ENCODE results near the gene TIMM22.

The TIMM22 gene

GRCh38 chr17:1022278-1023024, 25.5 kb downstream of the TIMM22 start:
- DNase-seq: no peak

DNA sequence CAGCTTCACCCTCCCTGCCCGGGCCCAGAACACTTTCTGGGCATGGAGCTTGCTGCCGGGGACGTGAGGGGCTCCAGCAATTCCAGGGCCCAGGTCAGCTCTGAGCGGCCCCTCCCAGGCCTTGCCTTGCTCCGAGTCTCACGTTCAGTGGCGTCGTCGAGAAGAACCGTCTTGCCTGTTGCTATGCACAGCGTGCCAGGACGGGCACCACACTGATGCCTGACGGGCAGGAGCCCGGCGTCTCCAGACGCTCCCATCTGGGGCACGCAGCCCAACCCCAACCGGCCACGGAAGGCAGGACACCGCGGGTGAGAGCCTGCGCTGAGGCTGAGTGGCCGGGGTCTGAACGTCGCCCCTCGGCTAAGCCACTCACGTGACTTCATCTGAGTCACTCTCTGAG, 27.1 kb downstream of the TIMM22 start:
- no peak for DNase-seq

DNA sequence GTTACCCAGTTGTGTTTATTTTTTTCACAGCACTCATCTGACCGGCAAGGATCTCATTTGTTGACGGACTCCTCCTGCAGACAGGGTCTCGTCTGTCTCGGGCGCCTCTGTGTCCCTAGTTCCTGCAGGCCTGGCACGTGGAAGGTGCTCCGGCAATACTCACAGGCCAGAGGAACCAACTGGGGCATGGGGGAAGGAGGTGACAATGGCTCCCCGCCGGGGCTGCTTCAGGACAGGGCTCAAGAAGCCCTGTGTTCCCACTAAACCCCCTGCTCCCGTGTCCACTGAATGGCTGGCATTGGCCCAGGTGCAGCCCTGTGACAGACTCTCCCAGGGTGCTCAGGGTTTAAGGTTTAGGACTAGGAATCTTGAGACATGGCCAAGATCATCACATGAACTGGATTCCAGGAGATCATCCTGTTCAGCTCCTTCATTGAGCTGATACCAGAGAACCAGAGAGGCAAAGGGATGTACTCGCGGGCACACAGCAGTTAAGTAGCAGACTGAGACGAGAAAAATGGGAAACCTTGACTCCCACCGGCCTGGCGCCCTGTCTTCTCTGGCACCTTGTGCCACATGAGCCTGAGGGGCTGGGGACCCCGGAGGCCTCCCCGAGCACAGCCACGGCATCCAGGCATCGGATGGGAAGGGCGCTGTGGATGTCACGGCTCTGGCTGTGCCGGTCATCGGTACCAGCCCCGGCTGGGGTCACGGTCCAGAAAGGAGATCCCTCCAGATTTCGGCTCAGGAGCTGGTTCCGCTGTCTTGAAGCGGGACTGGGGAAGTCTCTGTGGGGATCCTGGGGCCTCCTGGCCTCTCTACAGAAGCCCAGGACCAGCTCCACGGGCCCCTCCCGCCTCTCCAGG, 29.0 kb downstream of the TIMM22 start:
- no peak for DNase-seq

DNA sequence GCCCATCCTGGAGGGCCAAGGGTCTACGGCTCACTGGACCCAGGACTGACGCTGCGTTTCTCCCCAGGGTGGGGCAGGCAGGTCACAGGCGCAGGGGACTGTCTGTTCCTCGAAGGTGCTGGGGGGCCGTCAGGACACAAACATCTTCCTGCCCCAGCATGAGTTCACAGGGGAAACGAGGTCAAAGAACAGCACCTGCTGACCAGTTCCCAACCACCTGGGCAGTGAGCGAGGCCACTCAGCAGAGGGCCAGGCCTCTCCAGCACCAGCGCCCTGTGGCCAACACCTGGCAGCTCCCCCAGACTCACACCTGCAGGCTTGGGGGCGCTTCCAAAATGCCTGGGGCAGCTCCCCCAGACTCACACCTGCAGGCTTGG, 29.7 kb downstream of the TIMM22 start:
- no peak for DNase-seq

DNA sequence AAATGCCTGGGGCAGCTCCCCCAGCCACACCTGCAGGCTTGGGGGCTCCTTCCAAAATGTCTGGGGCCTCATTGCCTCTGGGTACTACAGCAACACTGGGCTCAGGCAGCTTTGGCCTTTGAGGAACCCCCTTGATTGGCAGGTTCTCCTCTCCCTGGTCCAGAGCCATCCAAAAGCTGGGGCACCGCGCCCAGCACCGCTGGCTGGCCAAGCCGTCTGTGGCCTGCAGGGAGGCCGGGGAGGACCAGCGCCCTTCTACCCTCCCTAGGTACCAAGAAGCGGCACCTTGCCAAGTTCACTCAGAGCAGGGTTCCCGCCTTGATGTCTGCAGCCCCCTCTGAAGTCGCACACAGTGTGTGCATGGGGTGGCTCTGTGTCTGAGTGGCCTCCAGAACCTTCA, 30.1 kb downstream of the TIMM22 start:
- DNase-seq: no peak

DNA sequence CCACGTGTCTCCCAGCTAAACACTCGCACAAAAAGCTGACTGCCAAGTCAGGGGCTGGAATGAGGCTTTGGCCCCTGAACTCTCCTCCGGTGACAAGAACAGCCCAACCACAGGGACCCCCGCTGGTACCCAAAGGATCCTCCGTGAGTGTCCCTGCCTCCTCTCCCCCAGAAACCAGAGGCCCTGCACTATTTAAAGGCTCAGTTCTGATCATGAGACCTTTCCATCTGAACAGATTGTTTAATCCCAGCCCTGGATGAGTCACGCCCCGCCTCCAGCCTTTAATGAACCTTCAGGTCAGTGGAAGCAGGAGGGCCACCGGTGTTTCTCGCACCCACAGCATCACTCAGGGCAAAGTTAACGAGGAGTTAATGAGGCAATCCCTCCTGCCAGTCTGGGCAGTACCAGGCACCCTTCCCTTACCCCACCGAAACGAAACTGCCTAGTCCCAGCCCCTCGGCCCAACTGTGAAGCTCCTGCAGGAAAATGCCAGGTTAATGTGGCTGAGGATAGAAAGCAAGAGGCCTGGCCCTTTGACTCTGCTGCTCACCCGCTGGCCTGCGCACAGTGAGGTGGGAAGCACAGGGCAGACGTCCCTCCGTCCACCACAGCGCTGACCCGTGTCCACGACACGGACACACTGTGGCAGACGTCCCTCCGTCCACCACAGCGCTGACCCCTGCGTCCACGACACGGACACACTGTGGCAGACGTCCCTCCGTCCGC, 32.4 kb downstream of the TIMM22 start:
- no peak for DNase-seq

DNA sequence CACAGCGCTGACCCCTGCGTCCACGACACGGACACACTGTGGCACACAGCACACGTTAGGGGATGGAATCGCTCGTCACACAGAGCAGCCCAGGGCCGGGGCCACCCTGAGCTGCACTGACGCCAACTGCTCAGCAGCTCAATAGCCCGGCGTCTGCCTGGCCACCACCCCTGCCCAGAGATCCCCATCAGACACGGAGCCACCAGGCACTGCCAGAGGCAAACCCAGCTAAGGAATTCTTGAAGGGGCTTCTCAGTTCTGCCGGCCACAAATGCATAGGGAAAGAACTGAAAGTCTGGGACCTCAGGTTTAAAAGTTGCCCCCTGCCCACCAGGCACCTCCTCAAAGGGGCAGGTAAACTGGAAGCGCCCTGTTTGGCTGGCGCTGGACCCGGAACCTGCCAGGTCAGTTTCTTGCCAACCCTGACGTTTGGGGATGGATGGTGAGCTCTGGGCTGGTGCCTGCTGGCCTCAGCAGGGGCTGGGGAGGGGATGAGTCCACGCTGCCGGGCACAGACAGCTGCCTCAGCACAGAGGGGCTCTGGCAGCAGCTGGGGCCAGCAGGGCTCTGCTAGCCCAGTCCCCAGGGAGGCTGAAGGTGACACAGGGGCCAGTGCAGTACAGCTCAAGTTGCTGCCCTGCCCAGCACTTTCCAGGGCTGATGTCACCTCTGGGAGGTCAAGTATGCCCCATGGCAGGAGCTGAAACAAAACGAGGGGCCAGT, 33.2 kb downstream of the TIMM22 start:
- no peak for DNase-seq

GRCh38 chr17:1030684-1031532, 34.0 kb downstream of the TIMM22 start:
- DNase-seq: no peak

GRCh38 chr17:1031711-1032110, 34.8 kb downstream of the TIMM22 start:
- no peak for DNase-seq

DNA sequence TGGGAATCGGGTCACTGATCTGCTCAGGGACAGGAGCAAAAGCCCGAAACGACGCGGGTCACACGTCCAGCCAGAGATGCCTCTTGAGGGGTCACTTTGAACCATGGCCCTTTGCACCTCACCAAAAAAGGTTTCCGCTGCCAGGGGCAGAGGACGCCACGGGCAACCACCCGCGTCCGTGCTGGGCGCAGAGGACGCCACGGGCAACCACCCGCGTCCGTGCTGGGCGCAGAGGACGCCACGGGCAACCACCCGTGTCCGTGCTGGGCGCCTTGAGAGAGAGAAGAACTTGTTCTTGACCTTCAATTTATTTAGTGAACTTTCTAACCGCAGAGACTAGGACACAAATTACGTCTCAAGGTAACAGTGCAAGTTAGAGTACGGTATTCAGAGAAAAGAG, 35.5 kb downstream of the TIMM22 start:
- DNase-seq: no peak

DNA sequence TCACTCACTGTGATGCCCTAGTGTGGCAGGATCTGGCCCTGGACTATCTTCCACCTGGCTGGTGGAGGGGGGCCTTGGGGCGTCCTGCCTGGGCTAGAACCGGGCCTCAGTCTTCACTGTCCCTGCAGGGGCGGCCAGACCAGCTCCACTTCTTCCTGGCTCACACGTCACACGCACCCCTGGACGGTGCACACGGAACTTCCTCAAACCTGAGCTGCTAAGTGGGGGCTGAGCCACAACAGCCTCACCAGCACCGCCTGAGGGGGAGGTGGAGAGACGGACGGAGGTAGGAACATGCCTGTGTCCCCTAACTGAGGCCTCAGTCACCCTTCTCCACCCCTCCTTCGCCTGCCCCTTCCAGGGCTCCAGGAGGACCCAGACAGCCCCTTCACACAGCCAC, 36.6 kb downstream of the TIMM22 start:
- DNase-seq: no peak

DNA sequence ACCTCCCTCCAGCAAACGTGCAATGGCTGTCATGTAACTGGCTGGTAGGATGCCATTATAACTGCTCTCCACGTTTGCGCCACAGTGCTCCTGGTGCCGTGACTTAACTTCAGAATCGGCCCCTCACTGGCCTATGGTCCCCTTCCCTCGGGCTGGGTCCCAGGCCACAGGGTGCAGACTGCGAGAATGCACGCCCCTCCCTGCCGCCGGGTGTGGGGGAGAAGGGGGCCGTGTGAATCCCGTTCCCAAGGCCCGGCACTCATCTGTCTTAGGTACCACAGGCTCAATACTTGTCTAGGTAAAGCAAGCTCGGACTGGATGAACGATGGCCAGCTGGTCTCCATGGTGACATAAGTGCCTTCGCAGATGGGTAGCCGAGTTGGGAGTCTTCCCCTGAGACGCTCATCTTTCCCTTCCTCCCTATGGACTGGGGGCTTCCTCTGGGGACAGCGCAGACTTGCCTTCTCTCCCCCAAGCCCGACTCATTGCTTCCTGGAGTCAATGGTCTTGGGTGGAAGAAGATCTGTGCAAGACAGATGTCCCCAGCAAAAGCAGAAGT, 37.8 kb downstream of the TIMM22 start:
- no peak for DNase-seq

DNA sequence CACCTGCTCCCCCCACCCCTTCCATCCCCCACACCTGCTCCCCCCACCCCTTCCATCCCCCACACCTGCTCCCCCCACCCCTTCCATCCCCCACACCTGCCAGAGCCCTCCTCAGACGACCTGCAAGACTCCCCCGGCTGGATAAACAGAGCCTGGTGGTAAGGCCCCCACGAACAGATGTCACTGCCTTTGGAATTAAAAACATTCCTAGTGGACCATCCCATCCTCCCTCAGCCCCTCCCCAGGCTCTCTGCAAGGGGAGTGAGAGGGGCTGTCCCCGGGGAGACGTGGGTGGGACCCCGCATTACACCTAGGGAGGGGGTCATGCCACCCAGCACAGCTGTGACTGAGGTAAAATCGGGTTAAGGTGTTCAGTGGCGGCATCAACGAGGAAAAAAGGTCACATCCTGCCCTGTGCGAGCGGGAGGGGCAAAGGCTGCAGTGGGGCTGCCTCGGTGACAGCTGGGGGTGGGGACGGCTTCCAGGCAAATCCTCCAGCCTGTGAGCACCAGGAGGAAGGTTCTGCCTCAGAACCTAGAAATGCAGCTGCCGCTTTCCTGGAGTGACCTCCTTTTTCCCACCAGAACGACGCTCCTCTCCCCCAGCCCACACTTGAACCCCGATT, 38.7 kb downstream of the TIMM22 start:
- DNase-seq: no peak

GRCh38 chr17:1036171-1036844, 39.4 kb downstream of the TIMM22 start:
- DNase-seq: no peak

DNA sequence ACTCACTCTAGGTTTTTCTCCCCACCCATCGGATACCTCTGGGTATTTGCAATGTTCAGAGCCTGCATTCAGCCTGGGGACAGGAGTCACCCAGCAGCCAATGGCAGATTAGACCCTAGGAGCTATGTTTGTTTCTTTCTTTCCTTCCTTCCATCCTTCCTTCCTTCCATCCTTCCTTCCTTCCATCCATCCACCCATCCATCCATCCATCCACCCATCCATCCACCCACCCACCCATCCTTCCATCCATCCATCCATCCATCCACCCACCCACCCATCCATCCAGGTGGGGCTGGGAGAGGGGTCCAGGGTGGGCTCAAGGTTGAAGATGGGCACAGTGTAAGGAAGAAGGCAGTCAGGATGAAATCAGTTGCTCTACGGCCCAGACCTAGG, 39.9 kb downstream of the TIMM22 start:
- DNase-seq: no peak

GRCh38 chr17:1037238-1037879, 40.4 kb downstream of the TIMM22 start:
- DNase-seq: no peak

DNA sequence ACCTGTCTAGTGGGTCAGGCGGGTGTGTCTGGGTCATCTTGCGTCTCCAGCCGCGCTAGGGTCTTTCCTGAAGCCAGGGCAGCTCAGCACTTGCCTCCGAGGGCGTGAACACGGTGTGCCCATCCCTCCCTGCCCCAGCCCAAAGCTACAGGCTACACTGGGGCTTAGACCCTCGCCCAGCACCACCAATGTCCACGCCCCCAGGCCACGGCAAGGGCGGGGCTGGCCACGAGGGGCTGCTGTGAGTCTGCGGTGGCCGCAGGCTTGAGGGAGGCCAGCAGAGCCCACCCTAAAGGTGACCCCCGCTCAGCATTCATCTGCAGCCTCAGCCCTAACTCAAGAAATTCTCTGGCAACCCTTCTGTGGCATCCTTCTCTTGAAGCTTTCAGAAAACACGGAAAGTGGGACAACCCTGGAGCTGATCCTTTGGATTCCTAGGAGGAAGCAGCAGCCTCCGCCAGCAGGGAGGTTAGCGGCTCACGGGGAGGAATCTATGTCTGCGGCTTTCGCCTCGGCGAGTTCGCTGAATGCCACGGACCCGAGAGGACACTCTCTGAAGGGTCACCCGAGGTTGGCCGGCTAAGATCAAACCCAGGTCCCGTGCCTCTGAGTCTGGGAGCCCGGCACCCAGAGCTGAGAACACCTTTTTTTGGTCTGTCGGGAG, 41.7 kb downstream of the TIMM22 start:
- DNase-seq: no peak

DNA sequence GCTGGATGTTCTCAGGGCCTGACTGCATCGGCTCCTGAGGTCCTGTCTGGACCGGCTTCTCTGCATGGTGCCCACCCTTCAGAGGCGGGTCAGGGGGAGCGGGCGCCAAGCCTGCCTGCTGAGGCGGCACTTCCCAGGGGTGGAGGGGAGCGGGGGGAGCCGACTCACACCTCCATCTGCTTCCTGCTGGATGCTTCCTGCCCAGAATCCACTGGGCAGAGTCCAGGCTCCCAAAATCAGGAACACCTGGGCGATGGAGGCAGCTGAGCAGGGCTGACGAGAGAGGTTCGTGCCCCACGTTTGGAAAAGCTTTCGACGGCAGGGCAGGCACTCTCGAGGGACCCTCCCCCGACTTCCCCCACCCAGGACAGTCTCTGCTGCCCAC, 42.2 kb downstream of the TIMM22 start:
- no peak for DNase-seq

DNA sequence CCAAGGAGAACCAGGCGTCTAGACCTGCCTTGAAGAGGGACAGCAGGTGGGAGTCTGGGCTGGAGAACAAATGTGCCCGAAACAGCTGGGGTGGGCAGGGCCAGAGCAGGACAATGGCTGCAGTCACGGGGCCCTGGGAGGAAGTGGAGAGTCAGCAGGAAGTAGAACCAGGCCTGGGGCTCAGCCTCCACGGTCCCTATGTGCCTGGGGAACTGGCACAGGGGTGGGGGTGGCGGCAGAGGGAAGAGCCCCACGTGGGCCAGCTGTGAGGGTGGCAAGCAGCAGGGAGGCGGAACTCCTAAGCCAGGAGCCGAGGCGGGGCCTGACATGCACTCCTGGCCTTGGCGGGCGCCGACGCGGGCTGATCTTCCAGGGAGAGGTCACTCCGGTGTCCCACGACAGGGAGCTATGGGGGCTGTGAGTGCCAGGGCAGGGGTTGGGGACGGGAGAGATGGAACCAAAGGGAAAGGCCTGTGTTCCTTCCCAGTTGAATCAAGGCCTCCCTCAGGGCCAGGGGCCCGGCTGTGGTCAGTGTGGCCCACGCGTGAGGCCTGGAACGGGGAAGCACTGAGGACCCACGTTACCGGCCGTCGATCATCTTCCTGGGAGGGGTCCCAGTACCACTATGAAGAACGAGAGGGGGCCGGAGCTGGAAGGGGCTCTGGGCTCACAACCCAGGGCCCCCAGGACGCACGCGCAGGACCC, 42.7 kb downstream of the TIMM22 start:
- DNase-seq: no peak
